Measurements from ENCODE around the gene KRTAP7-1. TPM values are rescaled to one million over a fixed set of nuclear protein-coding genes. Genes with fewer than 3 reads are reported as not detected.

The KRTAP7-1 gene
- total and polyA plus RNA-seq, 4 experiments from 2014 or later = not detected

DNA sequence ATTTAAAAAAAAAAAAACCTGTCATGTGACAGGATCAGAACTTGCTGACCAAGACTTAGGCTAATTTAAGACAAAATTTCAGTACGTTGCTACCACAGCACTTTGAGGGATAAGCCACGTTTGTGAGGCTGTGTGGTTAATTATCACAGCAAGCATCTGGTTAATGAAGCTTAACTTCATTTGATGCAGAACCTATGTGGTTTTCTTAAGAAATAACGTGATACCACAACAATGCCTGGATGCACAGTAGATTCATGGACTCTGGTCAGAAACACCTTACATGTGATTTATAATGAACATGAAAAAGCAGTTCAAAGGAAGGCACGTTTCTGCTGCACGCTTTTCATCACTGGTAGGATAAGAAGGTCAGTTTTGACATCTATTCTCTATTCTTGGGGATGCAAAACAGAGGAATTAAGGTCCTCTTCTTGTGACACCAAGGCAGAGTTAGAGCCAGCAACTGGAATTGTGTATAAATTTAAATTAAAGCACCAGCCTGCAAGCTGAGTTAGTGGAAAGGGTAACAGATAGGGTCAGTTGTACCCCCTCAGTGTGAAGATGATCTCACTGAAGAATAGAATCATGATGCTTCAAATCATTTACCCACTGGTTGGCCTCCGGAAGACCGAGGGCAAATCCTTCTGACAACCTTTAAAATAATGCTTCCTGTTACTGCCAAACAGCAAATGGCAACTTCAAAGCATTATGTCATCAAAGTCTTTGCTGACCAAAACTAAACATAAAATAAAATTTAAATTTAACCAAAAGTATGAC is 10.5 kb downstream of the KRTAP7-1 start:
- Mint-ChIP-seq H3K27me3 (peaks cover 2 to 3% of the 10 kb centered on the region in 2 donors), H3K9me3 (peaks cover 0 to 2% (median 0%) of the 10 kb centered on the region in 8 donors), H3K4me3 (no peak overlapping the region), H3K27ac (no peak overlapping the region), H3K4me1 (peaks cover 0 to 9% (median 5%) of the 10 kb centered on the region in 4 donors), H3K36me3 (no peaks in the 10 kb centered on the region)
- intact Hi-C loops (cut with micrococcal nuclease) = no loop called here
- H3K36me3 ChIP-seq (ENCODE audit: insufficient read depth, low read length) = no peaks in the 10 kb centered on the region
- POLR2A ChIA-PET (ENCODE audit: partially characterized antibody) = no interaction called here
- no peak for DNase-seq
- H3K4me3 ChIP-seq (ENCODE audit: low read length in 2 of 2) = no peak overlapping the region
- H3K27ac ChIP-seq (ENCODE audit: low read depth, low read length) = no peak overlapping the region
- CTCF ChIA-PET (ENCODE audit: partially characterized antibody) = no interaction called here
- H3K9me3 ChIP-seq (ENCODE audit: control insufficient read depth in 1 of 2, low read length in 2 of 2) = no peaks in the 10 kb centered on the region
- peaks cover 6% of the 10 kb centered on the region for H3K4me1 ChIP-seq (ENCODE audit: insufficient read depth, low read length)
- H3K27me3 ChIP-seq (ENCODE audit: insufficient read depth, low read length) = no peaks in the 10 kb centered on the region

DNA sequence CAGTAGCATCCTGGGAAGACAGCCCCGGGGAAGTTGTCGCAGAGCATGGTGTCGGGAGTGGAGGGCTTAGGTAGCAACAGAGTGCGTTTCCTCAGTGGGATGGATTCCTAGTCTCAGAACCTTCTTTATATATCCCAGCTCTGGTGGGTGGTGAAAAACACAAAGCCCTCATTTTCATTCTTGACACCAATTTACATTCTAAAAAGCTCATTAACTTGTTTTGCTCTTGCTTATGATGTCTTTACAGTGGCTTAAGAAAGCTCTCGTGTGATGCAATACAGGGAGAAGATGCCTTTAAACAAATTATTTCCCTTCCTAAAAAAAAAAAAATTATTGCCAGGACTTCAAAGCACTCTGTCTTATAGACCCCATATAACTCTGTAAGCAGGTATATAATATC is 16.4 kb downstream of the KRTAP7-1 start, which contains the start of gene KRTAP8-1:
TSS of gene KRTAP8-1 (minus strand) at position 101 of the 400 bp plus-strand sequence. CDS start at position 47, 54 bp downstream.
- peaks cover 2 to 6% of the 10 kb centered on the region in 2 donors for H3K27me3 Mint-ChIP-seq
- peaks cover 0 to under 1% (median 0%) of the 10 kb centered on the region in 4 donors for H3K4me1 Mint-ChIP-seq
- intact Hi-C loops (cut with micrococcal nuclease) = no loop called here
- no peak within 1 kb of the TSS for H3K4me3 ChIP-seq (ENCODE audit: low read length in 2 of 2)
- H3K27ac ChIP-seq (ENCODE audit: low read depth, low read length) = no peak within 1 kb of the TSS
- H3K27me3 ChIP-seq (ENCODE audit: insufficient read depth, low read length) = no peaks in the 10 kb centered on the region
- ChIA-PET CTCF (ENCODE audit: partially characterized antibody) (no interaction called here), POLR2A (ENCODE audit: partially characterized antibody) (no interaction called here)
- no peaks in the 10 kb centered on the region for H3K36me3 ChIP-seq (ENCODE audit: insufficient read depth, low read length)
- H3K4me3 Mint-ChIP-seq = no peak within 1 kb of the TSS
- no peak within 1 kb of the TSS for H3K27ac Mint-ChIP-seq
- DNase-seq = no peak
- peaks cover 0 to 2% (median 0%) of the 10 kb centered on the region in 8 donors for H3K9me3 Mint-ChIP-seq
- no peaks in the 10 kb centered on the region for H3K4me1 ChIP-seq (ENCODE audit: insufficient read depth, low read length)
- H3K9me3 ChIP-seq (ENCODE audit: control insufficient read depth in 1 of 2, low read length in 2 of 2) = no peaks in the 10 kb centered on the region
- no peaks in the 10 kb centered on the region for H3K36me3 Mint-ChIP-seq

DNA sequence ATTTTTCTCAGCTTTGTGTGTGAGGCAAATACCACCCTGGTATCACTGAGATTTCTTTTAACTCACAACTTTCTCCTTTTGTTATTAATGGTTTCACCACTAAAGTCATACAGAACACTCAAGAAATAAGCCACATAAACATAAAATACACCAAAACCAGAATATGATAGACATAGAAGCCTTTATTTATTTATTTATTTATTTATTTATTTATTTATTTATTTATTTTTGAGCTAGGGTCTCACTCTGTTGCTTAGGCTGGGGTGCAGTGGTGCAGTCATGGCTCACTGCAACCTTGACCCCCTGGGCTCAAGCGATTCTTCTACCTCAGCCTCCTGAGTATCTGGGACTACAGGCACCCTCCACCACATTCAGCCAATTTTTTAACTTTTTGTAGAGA is 29.0 kb downstream of the KRTAP7-1 start:
- CTCF ChIA-PET (ENCODE audit: partially characterized antibody) = no interaction called here
- Mint-ChIP-seq H3K27me3 (peaks cover 0 to 1% of the 10 kb centered on the region in 2 donors), H3K4me3 (no peak overlapping the region), H3K27ac (no peak overlapping the region), H3K4me1 (no peaks in the 10 kb centered on the region), H3K36me3 (no peaks in the 10 kb centered on the region), H3K9me3 (peaks cover 0 to 3% (median 0%) of the 10 kb centered on the region in 8 donors)
- Histone ChIP-seq H3K27ac (ENCODE audit: low read depth, low read length) (no peak overlapping the region), H3K36me3 (ENCODE audit: insufficient read depth, low read length) (no peaks in the 10 kb centered on the region), H3K9me3 (ENCODE audit: control insufficient read depth in 1 of 2, low read length in 2 of 2) (no peaks in the 10 kb centered on the region), H3K4me3 (ENCODE audit: low read length in 2 of 2) (no peak overlapping the region), H3K4me1 (ENCODE audit: insufficient read depth, low read length) (no peaks in the 10 kb centered on the region), H3K27me3 (ENCODE audit: insufficient read depth, low read length) (no peaks in the 10 kb centered on the region)
- no peak for DNase-seq
- intact Hi-C loops (cut with micrococcal nuclease) = no loop called here
- POLR2A ChIA-PET (ENCODE audit: partially characterized antibody) = no interaction called here

GRCh38 chr21:30793581-30794314 is 35.8 kb downstream of the KRTAP7-1 start:
- no peaks in the 10 kb centered on the region for H3K27me3 ChIP-seq (ENCODE audit: insufficient read depth, low read length)
- Mint-ChIP-seq H3K36me3 (no peaks in the 10 kb centered on the region), H3K4me1 (no peaks in the 10 kb centered on the region), H3K27ac (no peak overlapping the region), H3K9me3 (no peaks in the 10 kb centered on the region), H3K27me3 (peaks cover 0 to 2% of the 10 kb centered on the region in 2 donors), H3K4me3 (no peak overlapping the region)
- no peak for DNase-seq
- no peak overlapping the region for H3K4me3 ChIP-seq (ENCODE audit: low read length in 2 of 2)
- ChIA-PET POLR2A (ENCODE audit: partially characterized antibody) (no interaction called here), CTCF (ENCODE audit: partially characterized antibody) (no interaction called here)
- no peak overlapping the region for H3K27ac ChIP-seq (ENCODE audit: low read depth, low read length)
- no peaks in the 10 kb centered on the region for H3K36me3 ChIP-seq (ENCODE audit: insufficient read depth, low read length)
- intact Hi-C loops (cut with micrococcal nuclease) = no loop called here
- H3K9me3 ChIP-seq (ENCODE audit: control insufficient read depth in 1 of 2, low read length in 2 of 2) = no peaks in the 10 kb centered on the region
- no peaks in the 10 kb centered on the region for H3K4me1 ChIP-seq (ENCODE audit: insufficient read depth, low read length)

- H3K27me3 ChIP-seq (ENCODE audit: insufficient read depth, low read length) = no peaks in the 10 kb centered on the region
- no peak overlapping the region for H3K4me3 Mint-ChIP-seq
- no peaks in the 10 kb centered on the region for H3K36me3 ChIP-seq (ENCODE audit: insufficient read depth, low read length)
- H3K4me3 ChIP-seq (ENCODE audit: low read length in 2 of 2) = no peak overlapping the region
- intact Hi-C loops (cut with micrococcal nuclease) = no loop called here
- no peak overlapping the region for H3K27ac Mint-ChIP-seq
- CTCF ChIA-PET (ENCODE audit: partially characterized antibody) = no interaction called here
- H3K4me1 Mint-ChIP-seq = no peaks in the 10 kb centered on the region
- H3K27me3 Mint-ChIP-seq = peaks cover 3 to 4% of the 10 kb centered on the region in 2 donors
- H3K4me1 ChIP-seq (ENCODE audit: insufficient read depth, low read length) = no peaks in the 10 kb centered on the region
- DNase-seq = no peak
- no peaks in the 10 kb centered on the region for H3K9me3 ChIP-seq (ENCODE audit: control insufficient read depth in 1 of 2, low read length in 2 of 2)
- POLR2A ChIA-PET (ENCODE audit: partially characterized antibody) = no interaction called here
- H3K27ac ChIP-seq (ENCODE audit: low read depth, low read length) = no peak overlapping the region
- peaks cover 0 to 4% (median 0%) of the 10 kb centered on the region in 8 donors for H3K9me3 Mint-ChIP-seq
- no peaks in the 10 kb centered on the region for H3K36me3 Mint-ChIP-seq
Observed at GRCh38 chr21:30779249-30779648, 50.3 kb downstream of the KRTAP7-1 start.

Other genes starting within 250 kb of the KRTAP7-1 start
- not detected for gene KRTAP22-2, start 239.4 kb downstream of the KRTAP7-1 start, total RNA-seq
- not detected for gene KRTAP22-2, start 239.4 kb downstream of the KRTAP7-1 start, polyA plus RNA-seq
- not detected for gene KRTAP6-3, start 237.3 kb downstream of the KRTAP7-1 start, total RNA-seq
- not detected for gene KRTAP6-3, start 237.3 kb downstream of the KRTAP7-1 start, polyA plus RNA-seq
- gene KRTAP6-2, start 230.9 kb downstream of the KRTAP7-1 start, total RNA-seq = not detected
- gene KRTAP6-2, start 230.9 kb downstream of the KRTAP7-1 start, polyA plus RNA-seq = not detected
- gene KRTAP22-1, start 228.7 kb downstream of the KRTAP7-1 start, total RNA-seq = not detected
- not detected for gene KRTAP22-1, start 228.7 kb downstream of the KRTAP7-1 start, polyA plus RNA-seq
- gene KRTAP6-1, start 215.8 kb downstream of the KRTAP7-1 start, total RNA-seq = not detected
- gene KRTAP6-1, start 215.8 kb downstream of the KRTAP7-1 start, polyA plus RNA-seq = not detected
- gene KRTAP20-1, start 213.3 kb downstream of the KRTAP7-1 start, total RNA-seq = not detected
- gene KRTAP20-1, start 213.3 kb downstream of the KRTAP7-1 start, polyA plus RNA-seq = not detected
- gene KRTAP20-4, start 209.1 kb downstream of the KRTAP7-1 start, total RNA-seq = not detected
- gene KRTAP20-4, start 209.1 kb downstream of the KRTAP7-1 start, polyA plus RNA-seq = not detected
- gene KRTAP20-2, start 194.6 kb downstream of the KRTAP7-1 start, total RNA-seq = not detected
- gene KRTAP20-2, start 194.6 kb downstream of the KRTAP7-1 start, polyA plus RNA-seq = not detected
- gene KRTAP20-3, start 186.9 kb downstream of the KRTAP7-1 start, total RNA-seq = not detected
- gene KRTAP20-3, start 186.9 kb downstream of the KRTAP7-1 start, polyA plus RNA-seq = not detected
- gene KRTAP21-3, start 111.0 kb downstream of the KRTAP7-1 start, total RNA-seq = not detected
- not detected for gene KRTAP21-3, start 111.0 kb downstream of the KRTAP7-1 start, polyA plus RNA-seq
- not detected for gene KRTAP21-2, start 82.5 kb downstream of the KRTAP7-1 start, total RNA-seq
- not detected for gene KRTAP21-2, start 82.5 kb downstream of the KRTAP7-1 start, polyA plus RNA-seq
- not detected for gene KRTAP21-1, start 74.3 kb downstream of the KRTAP7-1 start, total RNA-seq
- gene KRTAP21-1, start 74.3 kb downstream of the KRTAP7-1 start, polyA plus RNA-seq = not detected
- not detected for gene KRTAP8-1, start 16.5 kb downstream of the KRTAP7-1 start, total RNA-seq
- gene KRTAP8-1, start 16.5 kb downstream of the KRTAP7-1 start, polyA plus RNA-seq = not detected
- gene KRTAP11-1, start 51.8 kb upstream of the KRTAP7-1 start, total RNA-seq = not detected
- gene KRTAP11-1, start 51.8 kb upstream of the KRTAP7-1 start, polyA plus RNA-seq = not detected
- gene KRTAP19-8, start 208.7 kb upstream of the KRTAP7-1 start, total RNA-seq = not detected
- gene KRTAP19-8, start 208.7 kb upstream of the KRTAP7-1 start, polyA plus RNA-seq = not detected